Lung (tissue), 12 donors: ENCODE data around the gene CANT1. TPM values are rescaled to one million over a fixed set of nuclear protein-coding genes. Genes with fewer than 3 reads are reported as not detected.

Experiments used
- ATAC-seq: fragments of 200-7000 bp; cut with Tn5 transposase; one replicate; pipeline ENCODE4 v1.9.1; 2020; ENCODE audit warnings: moderate number of reproducible peaks; ENCODE audit not compliant: insufficient read depth, low FRiP score
- DNase-seq, 3 donors: peaks; one replicate each; pipeline ENCODE4 v3.0.0-alpha.2; 2013 to 2017
- H3K27ac ChIP-seq, 2 donors: one replicate each; pipeline ENCODE4 v1.5.1; 2013; ENCODE audit warnings: mild to moderate bottlenecking in 2 of 2, moderate library complexity in 2 of 2, control low read depth in 1 of 2, inconsistent platforms in 1 of 2, low read depth in 1 of 2, low read length in 1 of 2
- H3K27me3 ChIP-seq, 3 donors: one replicate each; pipeline ENCODE4 v1.5.1; 2013; ENCODE audit warnings: low read length in 2 of 3; ENCODE audit not compliant: control insufficient read depth in 3 of 3, insufficient read depth in 3 of 3
- H3K36me3 ChIP-seq, 4 donors: one replicate each; pipeline ENCODE4 v1.5.1; 2013; ENCODE audit warnings: low read length in 4 of 4, mild to moderate bottlenecking in 1 of 4, moderate library complexity in 1 of 4; ENCODE audit not compliant: control insufficient read depth in 4 of 4, insufficient read depth in 4 of 4
- H3K4me1 ChIP-seq, 5 donors: one replicate each; pipeline ENCODE4 v1.5.1; 2013; ENCODE audit warnings: low read length in 5 of 5, mild to moderate bottlenecking in 2 of 5, moderate library complexity in 1 of 5; ENCODE audit not compliant: control insufficient read depth in 5 of 5, insufficient read depth in 5 of 5
- H3K4me3 ChIP-seq: one replicate; pipeline ENCODE4 v1.5.1; 2013; ENCODE audit warnings: mild to moderate bottlenecking, control low read depth, moderate library complexity
- H3K9ac ChIP-seq, 2 donors: one replicate each; pipeline ENCODE4 v1.5.1; 2013; ENCODE audit warnings: low read length in 2 of 2, control low read depth in 1 of 2; ENCODE audit not compliant: insufficient read depth in 1 of 2
- H3K9me3 ChIP-seq, 4 donors: one replicate each; pipeline ENCODE4 v1.5.1; 2013; ENCODE audit warnings: low read length in 3 of 4, mild to moderate bottlenecking in 1 of 4, moderate library complexity in 1 of 4; ENCODE audit not compliant: control insufficient read depth in 4 of 4, insufficient read depth in 3 of 4
- WGBS, 2 donors: extraction: QIAGEN DNeasy Blood & Tissue Kit; methylation state at CpG; one replicate each; pipeline ENCODE4 v1.1.7; 2013; 5-methylcytosine and 5-hydroxymethylcytosine counted together
- polyA plus RNA-seq, 2 donors: library from polyadenylated mRNA; stranded (reverse); fragments of 200-250 nt; gene quantifications; one replicate each; pipeline ENCODE4 v1.2.1, GENCODE V29; 2013
- total RNA-seq, 2 donors: library from RNA; depleted of rRNA in 1 of 2; stranded (reverse); fragments of >200 nt in 1 of 2; gene quantifications; one replicate each; pipeline ENCODE4 v1.2.1, GENCODE V29; 2014 to 2021
- TF ChIP-seq, protein P1 (sequence below): IDR thresholded peaks from 2 replicates; pipeline ENCODE4 v1.5.1; 2012; ENCODE audit warnings: mild to moderate bottlenecking; ENCODE audit errors: control extremely low read depth, extremely low read depth
- donor health status: control.
- donor health status: control.
- donor health status: Bipolar disorder and iron deficiency.
- donor health status: healthy.
- donor health status: DM: yes; HTN: yes; CAD: no.

CANT1 gene
- total and polyA plus RNA-seq, 4 donors: 8.5 to 75.8 (median 48.7) TPM

DNA sequence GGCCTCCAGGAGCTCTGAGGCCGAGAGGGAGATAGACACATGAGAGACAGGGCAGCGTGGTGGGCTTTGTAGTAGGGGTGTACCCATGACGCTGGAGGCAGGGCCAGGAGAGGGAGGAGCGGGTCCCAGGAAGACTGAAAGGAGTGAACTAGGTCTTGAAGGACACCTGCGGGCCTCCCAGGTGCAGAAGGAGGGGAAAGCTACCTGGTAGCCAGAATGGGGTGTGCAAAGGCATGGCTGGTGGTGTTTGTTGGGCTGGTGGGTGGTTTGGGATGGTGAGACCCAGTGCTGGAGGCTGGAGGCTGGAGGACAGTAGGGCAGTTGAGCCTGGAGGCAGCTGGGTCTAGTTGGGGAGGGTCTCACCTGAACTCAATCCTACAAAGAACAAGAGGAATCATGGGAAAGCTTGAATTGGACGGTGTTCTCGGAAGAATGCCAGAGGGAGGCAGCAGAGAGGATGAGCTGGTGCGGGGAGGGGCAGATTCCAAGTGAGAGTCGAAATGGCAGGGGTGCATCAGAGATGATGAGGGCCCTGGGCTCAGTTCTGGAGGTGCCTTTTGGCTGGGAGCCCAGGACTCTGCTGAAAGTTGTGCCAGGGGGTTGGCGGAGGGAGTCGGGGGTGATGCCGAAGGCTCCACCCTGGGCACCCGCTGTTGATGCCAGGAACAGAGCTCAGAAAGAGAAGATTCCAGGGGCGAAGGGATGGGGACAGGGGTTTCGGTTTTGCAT is 35.6 kb upstream of the CANT1 start:
- DNase-seq (no peak), ATAC-seq (no peak)
- peaks cover 0 to 7% (median 0%) of the 10 kb centered on the region in 3 donors for H3K27me3 ChIP-seq
- no peak overlapping the region for H3K27ac ChIP-seq
- TF ChIP-seq, protein P1, sequence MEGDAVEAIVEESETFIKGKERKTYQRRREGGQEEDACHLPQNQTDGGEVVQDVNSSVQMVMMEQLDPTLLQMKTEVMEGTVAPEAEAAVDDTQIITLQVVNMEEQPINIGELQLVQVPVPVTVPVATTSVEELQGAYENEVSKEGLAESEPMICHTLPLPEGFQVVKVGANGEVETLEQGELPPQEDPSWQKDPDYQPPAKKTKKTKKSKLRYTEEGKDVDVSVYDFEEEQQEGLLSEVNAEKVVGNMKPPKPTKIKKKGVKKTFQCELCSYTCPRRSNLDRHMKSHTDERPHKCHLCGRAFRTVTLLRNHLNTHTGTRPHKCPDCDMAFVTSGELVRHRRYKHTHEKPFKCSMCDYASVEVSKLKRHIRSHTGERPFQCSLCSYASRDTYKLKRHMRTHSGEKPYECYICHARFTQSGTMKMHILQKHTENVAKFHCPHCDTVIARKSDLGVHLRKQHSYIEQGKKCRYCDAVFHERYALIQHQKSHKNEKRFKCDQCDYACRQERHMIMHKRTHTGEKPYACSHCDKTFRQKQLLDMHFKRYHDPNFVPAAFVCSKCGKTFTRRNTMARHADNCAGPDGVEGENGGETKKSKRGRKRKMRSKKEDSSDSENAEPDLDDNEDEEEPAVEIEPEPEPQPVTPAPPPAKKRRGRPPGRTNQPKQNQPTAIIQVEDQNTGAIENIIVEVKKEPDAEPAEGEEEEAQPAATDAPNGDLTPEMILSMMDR: no peak
- peaks cover 0 to 3% (median 0%) of the 10 kb centered on the region in 4 donors for H3K36me3 ChIP-seq
- H3K9ac ChIP-seq: no peak overlapping the region
- H3K9me3 ChIP-seq: no peaks in the 10 kb centered on the region
- 79 to 84% methylated on average over 15 of the region's 15 CpGs for WGBS, 2 donors
- no peak overlapping the region for H3K4me3 ChIP-seq
- H3K4me1 ChIP-seq: peaks cover 0 to 9% (median 0%) of the 10 kb centered on the region in 5 donors

DNA sequence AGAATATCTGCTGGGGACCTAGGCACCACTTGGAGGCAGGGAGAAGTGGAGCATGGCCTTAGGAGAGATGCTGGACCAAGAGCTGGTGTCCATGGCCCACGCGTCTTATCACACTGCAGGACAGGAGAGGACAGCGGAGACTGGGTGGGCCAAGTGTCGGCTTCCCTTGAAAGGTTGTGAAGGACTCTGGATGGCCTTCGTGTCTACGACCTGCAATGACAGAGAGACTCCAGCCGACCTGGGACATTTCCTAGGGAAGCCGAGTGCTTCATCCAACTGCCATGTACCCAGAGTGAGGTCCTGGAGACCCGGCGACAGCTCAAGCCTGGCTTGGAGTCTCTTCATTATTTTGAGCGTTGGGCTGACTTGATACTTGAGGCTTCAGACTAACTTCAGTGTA is 34.9 kb upstream of the CANT1 start:
- no peak for ATAC-seq
- TF ChIP-seq, protein P1: no peak
- WGBS, 2 donors: 90 to 95% methylated on average over 11 of the region's 11 CpGs
- no peak overlapping the region for H3K4me3 ChIP-seq
- no peak overlapping the region for H3K27ac ChIP-seq
- H3K9me3 ChIP-seq: no peaks in the 10 kb centered on the region
- DNase-seq: no peak
- H3K4me1 ChIP-seq: peaks cover 0 to 9% (median 0%) of the 10 kb centered on the region in 5 donors
- H3K9ac ChIP-seq: no peak overlapping the region
- peaks cover 0 to 3% (median 0%) of the 10 kb centered on the region in 4 donors for H3K36me3 ChIP-seq
- peaks cover 0 to 7% (median 0%) of the 10 kb centered on the region in 3 donors for H3K27me3 ChIP-seq

DNA sequence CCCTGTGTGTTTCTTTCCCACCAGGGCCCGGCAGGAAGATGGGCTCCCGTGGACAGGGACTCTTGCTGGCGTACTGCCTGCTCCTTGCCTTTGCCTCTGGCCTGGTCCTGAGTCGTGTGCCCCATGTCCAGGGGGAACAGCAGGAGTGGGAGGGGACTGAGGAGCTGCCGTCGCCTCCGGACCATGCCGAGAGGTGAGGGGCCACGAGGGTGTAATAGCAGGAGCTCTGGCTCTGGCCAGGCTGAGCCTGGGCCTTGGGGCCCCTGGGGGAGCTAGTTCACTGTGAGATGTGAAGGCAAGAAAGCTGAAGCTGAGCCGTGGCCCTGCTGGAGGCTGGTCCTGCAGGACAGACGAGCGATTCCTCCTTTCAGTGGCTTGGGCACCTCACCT is 34.4 kb upstream of the CANT1 start:
- Histone ChIP-seq H3K27me3 (peaks cover 0 to 7% (median 0%) of the 10 kb centered on the region in 3 donors), H3K4me1 (peaks cover 0 to 9% (median 0%) of the 10 kb centered on the region in 5 donors), H3K36me3 (peaks cover 0 to 3% (median 0%) of the 10 kb centered on the region in 4 donors), H3K27ac (no peak overlapping the region), H3K9ac (no peak overlapping the region), H3K4me3 (no peak overlapping the region), H3K9me3 (no peaks in the 10 kb centered on the region)
- no peak for ATAC-seq
- DNase-seq: no peak
- 68 to 72% methylated on average over 12 of the region's 12 CpGs for WGBS, 2 donors
- TF ChIP-seq, protein P1: no peak
